Peyer's patch (tissue), 4 donors: Measurements from ENCODE around the gene NDUFS2. TPM values are rescaled to one million over a fixed set of nuclear protein-coding genes. Genes with fewer than 3 reads are reported as not detected.
"Not testable (repeated sequence)": the region's sequence is repeated elsewhere in the genome, so short reads cannot be mapped to it uniquely, and the experiment has no call there.

Source experiments
- DNase-seq, 3 donors: peaks; one replicate each; pipeline ENCODE4 v3.0.0-alpha.2; 2017 to 2019
- H3K27ac ChIP-seq, 4 donors: fragments of 200-600 bp; sonication (generic); one replicate each; pipeline ENCODE4 v1.5.1; 2016 to 2019
- H3K27me3 ChIP-seq, 2 donors: fragments of 200-600 bp; sonication (generic); one replicate each; pipeline ENCODE4 v1.5.1; 2019
- H3K36me3 ChIP-seq, 3 donors: fragments of 200-600 bp; sonication (generic); one replicate each; pipeline ENCODE4 v1.5.1; 2016 to 2019
- H3K4me1 ChIP-seq, 4 donors: fragments of 200-600 bp; sonication (generic); one replicate each; pipeline ENCODE4 v1.5.1; 2016 to 2019
- H3K4me3 ChIP-seq, 4 donors: fragments of 200-600 bp; sonication (generic); 1 replicate in 3 of 4; 2 replicates in 1 of 4; pipeline ENCODE4 v1.5.1; 2016 to 2019; ENCODE audit warnings: mild to moderate bottlenecking in 1 of 4
- H3K9me3 ChIP-seq, 4 donors: fragments of 200-600 bp; sonication (generic); one replicate each; pipeline ENCODE4 v1.5.1; 2016 to 2019; ENCODE audit warnings: mild to moderate bottlenecking in 1 of 4
- CTCF ChIP-seq, 6 experiments: fragments of 450-650 bp in 4 of 6; fragments of 200-600 bp in 2 of 6; sonication (generic) in 1 of 6; IDR thresholded peaks; one replicate each; pipeline ENCODE4 v1.5.1; 2017 to 2019; ENCODE audit warnings: antibody characterized with exemption in 6 of 6, mild to moderate bottlenecking in 3 of 6, moderate library complexity in 1 of 6
- POLR2A ChIP-seq, 2 donors: fragments of 450-650 bp; IDR thresholded peaks; one replicate each; pipeline ENCODE4 v1.5.1; 2017; ENCODE audit warnings: antibody characterized with exemption in 2 of 2, mild to moderate bottlenecking in 2 of 2, moderate library complexity in 2 of 2
- total RNA-seq, 4 donors: library from RNA; depleted of rRNA; stranded (reverse); fragments of >200 nt; gene quantifications; one replicate each; pipeline ENCODE4 v1.1.0, GENCODE V29; 2016

The NDUFS2 gene
- total RNA-seq, 4 donors from 2014 or later: 157 to 192 (median 176) TPM

DNA sequence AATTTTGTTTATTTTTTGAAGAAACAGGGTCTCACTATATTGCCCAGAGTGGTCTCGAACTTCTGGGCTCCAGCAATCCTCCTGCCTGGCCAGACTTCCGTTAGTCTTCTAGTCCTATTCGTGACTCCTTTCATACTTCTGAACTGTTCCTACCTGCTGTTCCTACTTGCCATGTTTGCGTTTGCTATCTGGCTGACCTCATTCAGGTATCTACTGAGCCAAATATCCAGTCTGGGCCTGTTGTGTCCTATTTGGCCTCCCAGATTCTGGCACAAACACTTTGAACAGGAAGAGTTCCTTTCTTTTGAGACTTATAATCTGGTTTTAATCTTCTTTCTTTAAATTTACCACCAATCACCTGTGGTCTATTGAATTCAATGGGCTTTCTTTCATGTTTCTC lies 42.7 kb downstream of the NDUFS2 start:
- no peaks in the 10 kb centered on the region for H3K9me3 ChIP-seq
- no peak overlapping the region for H3K4me3 ChIP-seq
- H3K36me3 ChIP-seq: no peaks in the 10 kb centered on the region
- DNase-seq: no peak
- no peak for TF ChIP-seq CTCF (IDR thresholded peaks at IDR 0.05)
- TF ChIP-seq POLR2A (IDR thresholded peaks at IDR 0.05): no peak
- no peaks in the 10 kb centered on the region for H3K27me3 ChIP-seq
- H3K27ac ChIP-seq: no peak overlapping the region
- H3K4me1 ChIP-seq: no peaks in the 10 kb centered on the region

- not testable (repeated sequence) for DNase-seq, H3K27ac ChIP-seq, H3K4me1 ChIP-seq, H3K4me3 ChIP-seq, H3K27me3 ChIP-seq, H3K9me3 ChIP-seq, H3K36me3 ChIP-seq
Observed at GRCh38 chr1:161250100-161250499, 47.9 kb downstream of the NDUFS2 start.

GRCh38 chr1:161250829-161251228 lies 48.7 kb downstream of the NDUFS2 start:
- Histone ChIP-seq H3K36me3 (no peaks in the 10 kb centered on the region), H3K27ac (no peak overlapping the region), H3K9me3 (no peaks in the 10 kb centered on the region), H3K4me1 (no peaks in the 10 kb centered on the region), H3K27me3 (no peaks in the 10 kb centered on the region), H3K4me3 (no peak overlapping the region)
- TF ChIP-seq CTCF (IDR thresholded peaks at IDR 0.05): no peak
- TF ChIP-seq POLR2A (IDR thresholded peaks at IDR 0.05): no peak
- no peak for DNase-seq

- H3K27me3 ChIP-seq: no peaks in the 10 kb centered on the region
- TF ChIP-seq POLR2A (IDR thresholded peaks at IDR 0.05): no peak
- TF ChIP-seq CTCF (IDR thresholded peaks at IDR 0.05): no peak
- peaks cover 0 to 2% (median under 1%) of the 10 kb centered on the region in 4 donors for H3K9me3 ChIP-seq
- DNase-seq: no peak
- H3K36me3 ChIP-seq: no peaks in the 10 kb centered on the region
- no peaks in the 10 kb centered on the region for H3K4me1 ChIP-seq
- no peak overlapping the region for H3K27ac ChIP-seq
- H3K4me3 ChIP-seq: no peak overlapping the region
Observed at GRCh38 chr1:161251579-161251978, 49.4 kb downstream of the NDUFS2 start.

GRCh38 chr1:161255302-161255701 lies 53.1 kb downstream of the NDUFS2 start:
- peaks cover 0 to 11% (median 0%) of the 10 kb centered on the region in 4 donors for H3K4me1 ChIP-seq
- H3K36me3 ChIP-seq, DNase-seq, H3K27ac ChIP-seq, H3K27me3 ChIP-seq, H3K4me3 ChIP-seq: not testable (repeated sequence)
- H3K9me3 ChIP-seq: peaks cover 0 to 12% (median 5%) of the 10 kb centered on the region in 4 donors

DNA sequence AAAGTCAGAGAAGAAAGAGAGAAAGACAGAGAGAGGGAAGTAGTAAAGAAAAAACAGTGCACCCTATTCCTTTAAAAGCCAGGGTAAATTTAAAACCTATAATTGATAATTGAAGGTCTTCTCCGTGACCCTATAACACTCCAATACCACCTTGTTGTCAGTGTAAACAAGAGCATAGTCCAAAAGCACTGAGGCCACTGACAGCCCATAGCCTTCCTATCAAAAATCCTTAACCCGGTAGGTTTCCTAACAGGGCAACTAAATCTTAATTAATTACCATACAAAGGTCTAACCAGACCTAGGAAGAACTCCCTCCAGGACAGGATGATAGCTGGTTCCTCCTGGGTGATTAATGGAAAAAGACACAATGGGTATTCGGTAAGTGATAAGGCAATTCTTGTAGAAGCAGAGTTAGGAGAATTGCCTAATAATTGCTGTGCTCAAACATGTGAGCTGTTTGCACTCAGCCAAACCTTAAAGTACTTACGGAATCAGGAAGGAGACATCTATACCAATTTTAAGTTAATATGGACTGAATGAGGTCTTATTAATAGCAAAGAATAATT lies 53.9 kb downstream of the NDUFS2 start:
- H3K27me3 ChIP-seq, DNase-seq, H3K36me3 ChIP-seq, H3K27ac ChIP-seq, H3K4me3 ChIP-seq: not testable (repeated sequence)
- peaks cover 0 to 12% (median 5%) of the 10 kb centered on the region in 4 donors for H3K9me3 ChIP-seq
- peaks cover 0 to 13% (median 0%) of the 10 kb centered on the region in 4 donors for H3K4me1 ChIP-seq

GRCh38 chr1:161257109-161257508 lies 54.9 kb downstream of the NDUFS2 start:
- Histone ChIP-seq H3K9me3 (peaks cover 0 to 12% (median 5%) of the 10 kb centered on the region in 4 donors), H3K4me1 (peaks cover 0 to 21% (median 0%) of the 10 kb centered on the region in 4 donors)
- not testable (repeated sequence) for H3K36me3 ChIP-seq, H3K27me3 ChIP-seq, H3K27ac ChIP-seq, DNase-seq, H3K4me3 ChIP-seq
